Heart left ventricle (tissue), 16 donors: Measurements from ENCODE around the gene MSI2. TPM values are rescaled to one million over a fixed set of nuclear protein-coding genes. Genes with fewer than 3 reads are reported as not detected.

ENCODE experiments used
- ATAC-seq, 4 donors: fragments of 200-7000 bp; cut with Tn5 transposase; one replicate each; pipeline ENCODE4 v1.9.1; 2020 to 2022; ENCODE audit warnings: moderate library complexity in 4 of 4, mild to moderate bottlenecking in 3 of 4, moderate number of reproducible peaks in 1 of 4
- DNase-seq, 5 donors: peaks; one replicate each; pipeline ENCODE4 v3.0.0-alpha.2; 2020
- H3K27ac ChIP-seq, 12 donors: fragments of 200-600 bp; sonication (generic) in 4 of 12; one replicate each; pipeline versions ENCODE4 v1.5.0 to v1.8.0; 2016 to 2022; ENCODE audit warnings: mild to moderate bottlenecking in 2 of 12
- H3K27me3 ChIP-seq, 9 donors: fragments of 200-600 bp; sonication (generic) in 2 of 9; one replicate each; pipeline versions ENCODE4 v1.5.1 to v1.8.0; 2016 to 2022; ENCODE audit warnings: mild to moderate bottlenecking in 3 of 9
- H3K36me3 ChIP-seq, 9 donors: fragments of 200-600 bp; sonication (generic) in 2 of 9; one replicate each; pipeline versions ENCODE4 v1.5.0 to v1.8.0; 2018 to 2022; ENCODE audit warnings: mild to moderate bottlenecking in 2 of 9
- H3K4me1 ChIP-seq, 12 donors: fragments of 200-600 bp; sonication (generic) in 4 of 12; one replicate each; pipeline versions ENCODE4 v1.5.0 to v1.8.0; 2016 to 2022; ENCODE audit warnings: mild to moderate bottlenecking in 3 of 12
- H3K4me3 ChIP-seq, 12 donors: fragments of 200-600 bp; sonication (generic) in 4 of 12; one replicate each; pipeline versions ENCODE4 v1.5.0 to v1.8.0; 2017 to 2022; ENCODE audit warnings: mild to moderate bottlenecking in 9 of 12, moderate library complexity in 4 of 12
- H3K9me3 ChIP-seq, 12 donors: fragments of 200-600 bp; sonication (generic) in 4 of 12; one replicate each; pipeline versions ENCODE4 v1.5.0 to v1.8.0; 2016 to 2022; ENCODE audit warnings: mild to moderate bottlenecking in 1 of 12
- POLR2A ChIP-seq, 2 donors: fragments of 450-650 bp; IDR thresholded peaks; one replicate each; pipeline ENCODE4 v1.6.1; 2017; ENCODE audit warnings: antibody characterized with exemption in 2 of 2, mild to moderate bottlenecking in 2 of 2, moderate library complexity in 2 of 2
- WGBS, 4 donors: extraction: QIAGEN DNeasy Blood & Tissue Kit in 2 of 4; methylation state at CpG; one replicate each; pipeline versions ENCODE4 v1.1.5 to v1.1.7; 2013 to 2018; 5-methylcytosine and 5-hydroxymethylcytosine counted together
- intact Hi-C, 10 donors: fragments of 100-400 bp; cut with DNase I; formaldehyde crosslinking; loops; one replicate each; pipeline versions ENCODE4 v1.11.1 to v1.14.2; 2022
- polyA plus RNA-seq, 2 donors: library from polyadenylated mRNA; stranded (reverse); fragments of 200-250 nt; gene quantifications; one replicate each; pipeline ENCODE4 v1.2.3, GENCODE V29; 2013
- total RNA-seq, 9 donors: library from RNA; depleted of rRNA in 2 of 9; stranded (reverse); fragments of >200 nt in 2 of 9; fragmentation: NEBNext Ultra II Directional in 3 of 9; extraction: Animal tissue kit (Norgen Biotek cat#: 25700) in 3 of 9; gene quantifications; one replicate each; pipeline versions ENCODE4 v1.1.0 to v1.2.4, GENCODE V29; 2016 to 2023
- TF ChIP-seq, protein P1 (sequence below), 12 donors: fragments of 200-600 bp; sonication (generic) in 4 of 12; IDR thresholded peaks; one replicate each; pipeline versions ENCODE4 v1.5.0 to v1.8.0; 2018 to 2022; ENCODE audit warnings: antibody characterized with exemption in 12 of 12, mild to moderate bottlenecking in 5 of 12
- donor health status: ischemic (EF 13 %, LVEDD 7.1; RV severe dilation, severe dysfunction).
- donor health status: healthy with polysubstance abuse.
- donor health status: DM: no; HTN: yes; CAD: no.
- donor health status: DM: no; HTN: no; CAD: no.
- donor health status: ischemic (EF 25% LVEDD 6.9; RV normal size, moderate dysfunction).
- donor health status: ischemic (EF 25% LVEDD 5.7; RV mildly dilated, moderate dysfunction).
- donor health status: healthy.
- donor health status: DM: yes; HTN: yes; CAD: no.
- donor health status: ischemic (EF 35%, LVEDD 5.7; RV mildly dilated, moderate dysfunction).
- donor health status: nonischemic (EF 11% LVEDD 7.7; RV severe dilation, severe dysfunction).
- donor health status: DM: yes; HTN: yes; CAD: no.
- donor health status: PGD.
- donor health status: ischemic (EF 29% LVEDD 5.4; RV normal size, mild dysfunction).
- donor health status: nonischemic (EF 23%, LVEDD 6.1; RV moderate dilation, normal function).

The MSI2 gene
- total and polyA plus RNA-seq, 11 donors: 35.9 to 120 (median 104) TPM

DNA sequence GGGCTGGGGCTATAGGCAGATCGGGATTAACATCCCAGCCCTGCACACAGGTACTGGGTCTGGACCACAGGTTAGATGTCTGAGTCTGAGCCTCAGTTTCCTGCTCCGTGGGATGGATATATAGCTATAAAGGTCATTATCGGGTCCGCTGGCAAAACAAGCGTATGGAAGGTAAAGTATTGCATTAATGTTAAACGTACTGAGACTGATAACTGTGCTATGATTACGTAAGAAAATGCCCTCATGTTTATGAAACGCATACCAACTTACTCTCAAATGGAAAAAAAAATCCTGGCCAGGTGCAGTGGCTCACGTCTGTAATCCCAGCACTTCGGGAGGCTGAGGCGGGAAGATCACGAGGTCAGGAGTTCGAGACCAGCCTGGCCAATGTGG, 353.6 kb downstream of the MSI2 start:
- no peaks in the 10 kb centered on the region for H3K36me3 ChIP-seq
- H3K4me3 ChIP-seq: no peak overlapping the region
- intact Hi-C loops: loop anchor here in 2 of 10 donors (5.0 to 10.0 kb wide), 3 partner anchors 52 to 505 kb away; partner anchors contain the start of gene SRSF1 (in 1 of the 2)
- no peaks in the 10 kb centered on the region for H3K27me3 ChIP-seq
- H3K27ac ChIP-seq: no peak overlapping the region
- DNase-seq: no peak
- H3K9me3 ChIP-seq: no peaks in the 10 kb centered on the region
- H3K4me1 ChIP-seq: peaks cover 0 to 25% (median 16%) of the 10 kb centered on the region in 12 donors
- WGBS, 4 donors: 89 to 96% (median 95%) methylated on average over 13 of the region's 13 CpGs
- ATAC-seq: no peak
- TF ChIP-seq, protein P1, sequence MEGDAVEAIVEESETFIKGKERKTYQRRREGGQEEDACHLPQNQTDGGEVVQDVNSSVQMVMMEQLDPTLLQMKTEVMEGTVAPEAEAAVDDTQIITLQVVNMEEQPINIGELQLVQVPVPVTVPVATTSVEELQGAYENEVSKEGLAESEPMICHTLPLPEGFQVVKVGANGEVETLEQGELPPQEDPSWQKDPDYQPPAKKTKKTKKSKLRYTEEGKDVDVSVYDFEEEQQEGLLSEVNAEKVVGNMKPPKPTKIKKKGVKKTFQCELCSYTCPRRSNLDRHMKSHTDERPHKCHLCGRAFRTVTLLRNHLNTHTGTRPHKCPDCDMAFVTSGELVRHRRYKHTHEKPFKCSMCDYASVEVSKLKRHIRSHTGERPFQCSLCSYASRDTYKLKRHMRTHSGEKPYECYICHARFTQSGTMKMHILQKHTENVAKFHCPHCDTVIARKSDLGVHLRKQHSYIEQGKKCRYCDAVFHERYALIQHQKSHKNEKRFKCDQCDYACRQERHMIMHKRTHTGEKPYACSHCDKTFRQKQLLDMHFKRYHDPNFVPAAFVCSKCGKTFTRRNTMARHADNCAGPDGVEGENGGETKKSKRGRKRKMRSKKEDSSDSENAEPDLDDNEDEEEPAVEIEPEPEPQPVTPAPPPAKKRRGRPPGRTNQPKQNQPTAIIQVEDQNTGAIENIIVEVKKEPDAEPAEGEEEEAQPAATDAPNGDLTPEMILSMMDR (IDR thresholded peaks at IDR 0.05): no peak
- TF ChIP-seq POLR2A (IDR thresholded peaks at IDR 0.05): no peak

GRCh38 chr17:57612202-57613071, 356.1 kb downstream of the MSI2 start:
- Histone ChIP-seq H3K27me3 (no peaks in the 10 kb centered on the region), H3K27ac (no peak overlapping the region), H3K4me3 (no peak overlapping the region), H3K36me3 (no peaks in the 10 kb centered on the region), H3K4me1 (peaks cover 0 to 11% (median 3%) of the 10 kb centered on the region in 12 donors), H3K9me3 (peaks cover 0 to 5% (median 0%) of the 10 kb centered on the region in 12 donors)
- TF ChIP-seq, protein P1 (IDR thresholded peaks at IDR 0.05): no peak
- TF ChIP-seq POLR2A (IDR thresholded peaks at IDR 0.05): no peak
- 76 to 78% (median 78%) methylated on average over 6 to 7 of the region's 12 CpGs for WGBS, 4 donors
- intact Hi-C loops: no loop called here
- ATAC-seq (no peak), DNase-seq (no peak)

GRCh38 chr17:57614742-57615141, 358.4 kb downstream of the MSI2 start:
- no peak for ATAC-seq
- Histone ChIP-seq H3K27ac (no peak overlapping the region), H3K4me1 (peaks cover 0 to 11% (median 3%) of the 10 kb centered on the region in 12 donors), H3K36me3 (peaks cover 0 to 3% (median 0%) of the 10 kb centered on the region in 9 donors), H3K27me3 (no peaks in the 10 kb centered on the region), H3K4me3 (no peak overlapping the region), H3K9me3 (peaks cover 0 to 6% (median 0%) of the 10 kb centered on the region in 12 donors)
- intact Hi-C loops: no loop called here
- no peak for DNase-seq
- WGBS, 4 donors: 86 to 93% (median 91%) methylated on average over 3 of the region's 3 CpGs
- TF ChIP-seq, protein P1 (IDR thresholded peaks at IDR 0.05): no peak
- no peak for TF ChIP-seq POLR2A (IDR thresholded peaks at IDR 0.05)
